Measurements from ENCODE around the gene COL25A1. TPM values are rescaled to one million over a fixed set of nuclear protein-coding genes. Genes with fewer than 3 reads are reported as not detected.

COL25A1 gene
- total and polyA plus RNA-seq, 11 donors: 0.19 to 1.8 (median 0.50) TPM

- no peak for ATAC-seq
- no peak for DNase-seq
- H3K4me1 ChIP-seq: no peaks in the 10 kb centered on the region
- no peaks in the 10 kb centered on the region for H3K36me3 ChIP-seq
- TF ChIP-seq POLR2A (IDR thresholded peaks at IDR 0.05): no peak
- no peak for TF ChIP-seq CTCF (IDR thresholded peaks at IDR 0.05)
- 85 to 89% (median 86%) methylated on average over 8 of the region's 8 CpGs for WGBS, 4 donors
- intact Hi-C loops (cut with DNase I): no loop called here
- H3K27me3 ChIP-seq: no peaks in the 10 kb centered on the region
- H3K9me3 ChIP-seq: no peaks in the 10 kb centered on the region
- no peak overlapping the region for H3K4me3 ChIP-seq
- no peak overlapping the region for H3K27ac ChIP-seq
Measured at GRCh38 chr4:108786351-108786750, 516.1 kb downstream of the COL25A1 start.

- Histone ChIP-seq H3K4me3 (no peak overlapping the region), H3K4me1 (no peaks in the 10 kb centered on the region), H3K36me3 (no peaks in the 10 kb centered on the region), H3K27ac (no peak overlapping the region), H3K27me3 (no peaks in the 10 kb centered on the region), H3K9me3 (no peaks in the 10 kb centered on the region)
- intact Hi-C loops (cut with DNase I): no loop called here
- TF ChIP-seq POLR2A (IDR thresholded peaks at IDR 0.05): no peak
- peak in 4 of 12 donors; percentile 12 to 33 (median 14) for TF ChIP-seq CTCF (IDR thresholded peaks at IDR 0.05)
- ATAC-seq: no peak
- WGBS, 4 donors: 66 to 73% (median 71%) methylated on average over 3 of the region's 3 CpGs
- no peak for DNase-seq
Measured at GRCh38 chr4:108783665-108784463, 518.6 kb downstream of the COL25A1 start.

- H3K27me3 ChIP-seq: no peaks in the 10 kb centered on the region
- no peaks in the 10 kb centered on the region for H3K9me3 ChIP-seq
- H3K4me3 ChIP-seq: no peak overlapping the region
- no peak overlapping the region for H3K27ac ChIP-seq
- peaks cover 0 to 5% (median 0%) of the 10 kb centered on the region in 12 donors for H3K4me1 ChIP-seq
- TF ChIP-seq POLR2A (IDR thresholded peaks at IDR 0.05): no peak
- TF ChIP-seq CTCF (IDR thresholded peaks at IDR 0.05): no peak
- intact Hi-C loops (cut with DNase I): no loop called here
- H3K36me3 ChIP-seq: no peaks in the 10 kb centered on the region
- ATAC-seq: no peak
- DNase-seq: no peak
Measured at GRCh38 chr4:108779958-108780357, 522.5 kb downstream of the COL25A1 start.

- no peaks in the 10 kb centered on the region for H3K36me3 ChIP-seq
- 87 to 93% (median 92%) methylated on average over 2 of the region's 2 CpGs for WGBS, 4 donors
- H3K27ac ChIP-seq: no peak overlapping the region
- DNase-seq (no peak), ATAC-seq (no peak)
- H3K4me1 ChIP-seq: peaks cover 0 to 12% (median 0%) of the 10 kb centered on the region in 12 donors
- H3K9me3 ChIP-seq: no peaks in the 10 kb centered on the region
- no peaks in the 10 kb centered on the region for H3K27me3 ChIP-seq
- TF ChIP-seq CTCF (IDR thresholded peaks at IDR 0.05): no peak
- no peak for TF ChIP-seq POLR2A (IDR thresholded peaks at IDR 0.05)
- H3K4me3 ChIP-seq: no peak overlapping the region
- intact Hi-C loops (cut with DNase I): no loop called here
Measured at GRCh38 chr4:108777388-108777787, 525.1 kb downstream of the COL25A1 start.

All from heart left ventricle (tissue), 16 donors.